HepG2 (cell line): Measurements from ENCODE around the gene PMVK. TPM values are rescaled to one million over a fixed set of nuclear protein-coding genes. Genes with fewer than 3 reads are reported as not detected.
A peak's percentile ranks its signal among the peaks of the same experiment; 100 is the strongest.

ENCODE experiments used
- CAMTA2 ChIP-seq: sonication (generic); formaldehyde crosslinking; IDR thresholded peaks from 2 replicates; pipeline ENCODE4 v1.4.0; 2020; ENCODE audit warnings: mild to moderate bottlenecking, missing genetic modification reagents, borderline replicate concordance
- FOXA3 ChIP-seq: IDR thresholded peaks from 2 replicates; pipeline ENCODE4 v1.6.1; 2016; ENCODE audit warnings: missing genetic modification reagents, missing compliant biosample characterization
- JARID2 ChIP-seq: sonication (generic); formaldehyde crosslinking; IDR thresholded peaks from 2 replicates; pipeline ENCODE4 v1.8.1; 2023; ENCODE audit warnings: missing genetic modification reagents, inconsistent platforms; ENCODE audit not compliant: insufficient replicate concordance
- KDM2A ChIP-seq: sonication (generic); formaldehyde crosslinking; IDR thresholded peaks from 2 replicates; pipeline ENCODE4 v1.4.0; 2020; ENCODE audit warnings: low read depth, missing genetic modification reagents, borderline replicate concordance
- NFKBIZ ChIP-seq: IDR thresholded peaks from 2 replicates; pipeline ENCODE4 v1.6.1; 2018; ENCODE audit warnings: missing genetic modification reagents, missing compliant biosample characterization
- POLR2AphosphoS5 ChIP-seq: IDR thresholded peaks from 2 replicates; pipeline ENCODE4 v1.6.1; 2012; ENCODE audit warnings: low read depth, low read length
- SIN3A ChIP-seq: IDR thresholded peaks from 2 replicates; pipeline ENCODE4 v1.6.1; 2011; ENCODE audit warnings: low read depth, mild to moderate bottlenecking, control low read depth, low read length, borderline replicate concordance
- ZNF160 ChIP-seq: sonication (generic); formaldehyde crosslinking; IDR thresholded peaks from 2 replicates; pipeline ENCODE4 v1.8.0; 2022; ENCODE audit warnings: mild to moderate bottlenecking, inconsistent platforms, missing genetic modification reagents
- ZNF607 ChIP-seq: sonication (generic); formaldehyde crosslinking; IDR thresholded peaks from 2 replicates; pipeline ENCODE4 v1.5.1; 2020; ENCODE audit warnings: missing genetic modification reagents, mild to moderate bottlenecking, borderline replicate concordance
- polyA plus RNA-seq, 8 experiments: library from polyadenylated mRNA; depleted of rRNA in 3 of 8; stranded (reverse) in 7 of 8; unstranded in 1 of 8; fragments of >200 nt; fragmentation: Illumina TruSeq in 4 of 8; extraction: Trizol in 4 of 8; gene quantifications; 2 replicates each; pipeline versions ENCODE4 v1.2.1 to v1.2.3, GENCODE V29; 2011 to 2016; ENCODE audit warnings: low read depth in 4 of 8, missing spikeins in 1 of 8, mixed read lengths in 1 of 8; ENCODE audit not compliant: insufficient read depth in 1 of 8
- total RNA-seq, 5 experiments: library from RNA; depleted of rRNA; stranded (reverse); fragments of >200 nt; fragmentation: Illumina TruSeq; extraction: Trizol; gene quantifications; 2 replicates each; pipeline ENCODE4 v1.2.3, GENCODE V29; 2016; ENCODE audit warnings: low read depth in 1 of 5
- TF ChIP-seq, protein P1 (sequence below): sonication (generic); formaldehyde crosslinking; IDR thresholded peaks from 2 replicates; pipeline ENCODE4 v1.4.0; 2020; ENCODE audit warnings: mild to moderate bottlenecking, missing genetic modification reagents
- TF ChIP-seq, protein P2 (sequence below): IDR thresholded peaks from 2 replicates; pipeline ENCODE4 v1.6.1; 2016; ENCODE audit warnings: missing compliant biosample characterization, missing genetic modification reagents, borderline replicate concordance
- TF ChIP-seq, protein P3 (sequence below): sonication (generic); formaldehyde crosslinking; IDR thresholded peaks from 2 replicates; pipeline ENCODE4 v1.4.0; 2020; ENCODE audit warnings: missing genetic modification reagents, low read depth, mild to moderate bottlenecking, borderline replicate concordance
- TF ChIP-seq, protein P4 (sequence below): sonication (generic); formaldehyde crosslinking; IDR thresholded peaks from 2 replicates; pipeline ENCODE4 v1.4.0; 2020; ENCODE audit warnings: missing genetic modification reagents, borderline replicate concordance
- TF ChIP-seq, protein P5 (sequence below): sonication (generic); formaldehyde crosslinking; conservative IDR thresholded peaks from 2 replicates; pipeline ENCODE4 v1.4.0; 2020; ENCODE audit warnings: mild to moderate bottlenecking, missing genetic modification reagents, moderate library complexity

PMVK gene
- total and polyA plus RNA-seq, 2 of the 13 experiments (the other 11 are each of a cell fraction or from before 2014, with no cell fraction given), result 3.9 to 12.6 TPM

DNA sequence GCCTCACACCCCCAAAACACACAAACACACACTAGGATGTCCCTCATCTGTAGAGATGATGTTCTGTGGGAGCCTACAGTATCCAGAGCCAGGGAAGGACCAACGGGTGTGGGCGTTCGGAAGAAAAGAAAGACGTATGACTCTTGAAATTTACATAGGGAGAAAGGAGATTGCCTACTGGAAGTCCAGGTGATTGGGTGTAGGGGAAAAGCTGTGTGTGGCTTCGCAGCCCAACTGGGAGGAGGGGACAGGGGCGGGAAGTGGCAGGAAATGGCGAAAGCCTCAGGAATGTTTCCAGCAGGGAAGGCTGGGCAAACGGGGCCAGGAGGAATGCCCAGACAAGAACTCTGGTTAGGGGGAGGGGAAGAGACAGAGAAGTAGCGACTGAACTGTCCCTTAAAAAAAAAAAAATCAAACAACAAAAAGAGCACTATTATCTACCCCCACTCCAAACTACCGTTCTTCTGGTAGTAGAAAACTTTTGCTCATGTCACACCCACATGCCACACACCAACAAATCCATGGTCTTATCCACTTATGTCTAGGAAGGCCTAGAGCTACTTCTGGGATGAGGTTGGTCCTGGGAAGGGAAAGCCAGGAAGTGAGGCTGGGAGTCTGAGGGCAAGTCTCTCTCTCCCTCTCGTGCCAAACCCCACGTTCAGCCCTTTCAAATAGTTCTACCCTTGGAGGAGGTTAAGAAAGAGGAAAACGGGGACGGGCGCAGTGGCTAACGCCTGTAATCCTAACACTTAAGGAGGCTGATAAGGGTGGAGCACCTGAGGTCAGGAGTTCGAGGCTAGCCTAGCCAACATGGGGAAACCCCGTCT, 36.2 kb upstream of the PMVK start (continued):
- TF ChIP-seq, protein P1, sequence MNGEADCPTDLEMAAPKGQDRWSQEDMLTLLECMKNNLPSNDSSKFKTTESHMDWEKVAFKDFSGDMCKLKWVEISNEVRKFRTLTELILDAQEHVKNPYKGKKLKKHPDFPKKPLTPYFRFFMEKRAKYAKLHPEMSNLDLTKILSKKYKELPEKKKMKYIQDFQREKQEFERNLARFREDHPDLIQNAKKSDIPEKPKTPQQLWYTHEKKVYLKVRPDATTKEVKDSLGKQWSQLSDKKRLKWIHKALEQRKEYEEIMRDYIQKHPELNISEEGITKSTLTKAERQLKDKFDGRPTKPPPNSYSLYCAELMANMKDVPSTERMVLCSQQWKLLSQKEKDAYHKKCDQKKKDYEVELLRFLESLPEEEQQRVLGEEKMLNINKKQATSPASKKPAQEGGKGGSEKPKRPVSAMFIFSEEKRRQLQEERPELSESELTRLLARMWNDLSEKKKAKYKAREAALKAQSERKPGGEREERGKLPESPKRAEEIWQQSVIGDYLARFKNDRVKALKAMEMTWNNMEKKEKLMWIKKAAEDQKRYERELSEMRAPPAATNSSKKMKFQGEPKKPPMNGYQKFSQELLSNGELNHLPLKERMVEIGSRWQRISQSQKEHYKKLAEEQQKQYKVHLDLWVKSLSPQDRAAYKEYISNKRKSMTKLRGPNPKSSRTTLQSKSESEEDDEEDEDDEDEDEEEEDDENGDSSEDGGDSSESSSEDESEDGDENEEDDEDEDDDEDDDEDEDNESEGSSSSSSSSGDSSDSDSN (CRISPR knock-in tag), result peak; percentile 56; the same call in 1 of the 2 replicates
- TF ChIP-seq POLR2AphosphoS5 (peak; percentile 69), FOXA3 (0 out of 2 replicates have a peak, but pooled peaks have one; percentile 32), JARID2 (no peak), CAMTA2 (CRISPR knock-in tag) (no peak), ZNF160 (CRISPR knock-in tag) (0 out of 2 replicates have a peak, but pooled peaks have one; percentile 6), ZNF607 (CRISPR knock-in tag) (0 out of 2 replicates have a peak, but pooled peaks have one; percentile 41), SIN3A (no peak), KDM2A (peak; percentile 67; the same call in 1 of the 2 replicates), NFKBIZ (CRISPR knock-in tag) (peak; percentile 76; the same call in 1 of the 2 replicates)
- TF ChIP-seq, protein P2, sequence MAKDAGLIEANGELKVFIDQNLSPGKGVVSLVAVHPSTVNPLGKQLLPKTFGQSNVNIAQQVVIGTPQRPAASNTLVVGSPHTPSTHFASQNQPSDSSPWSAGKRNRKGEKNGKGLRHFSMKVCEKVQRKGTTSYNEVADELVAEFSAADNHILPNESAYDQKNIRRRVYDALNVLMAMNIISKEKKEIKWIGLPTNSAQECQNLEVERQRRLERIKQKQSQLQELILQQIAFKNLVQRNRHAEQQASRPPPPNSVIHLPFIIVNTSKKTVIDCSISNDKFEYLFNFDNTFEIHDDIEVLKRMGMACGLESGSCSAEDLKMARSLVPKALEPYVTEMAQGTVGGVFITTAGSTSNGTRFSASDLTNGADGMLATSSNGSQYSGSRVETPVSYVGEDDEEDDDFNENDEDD (CRISPR knock-in tag), result peak; percentile 94; the same call in 1 of the 2 replicates
- TF ChIP-seq, protein P3, sequence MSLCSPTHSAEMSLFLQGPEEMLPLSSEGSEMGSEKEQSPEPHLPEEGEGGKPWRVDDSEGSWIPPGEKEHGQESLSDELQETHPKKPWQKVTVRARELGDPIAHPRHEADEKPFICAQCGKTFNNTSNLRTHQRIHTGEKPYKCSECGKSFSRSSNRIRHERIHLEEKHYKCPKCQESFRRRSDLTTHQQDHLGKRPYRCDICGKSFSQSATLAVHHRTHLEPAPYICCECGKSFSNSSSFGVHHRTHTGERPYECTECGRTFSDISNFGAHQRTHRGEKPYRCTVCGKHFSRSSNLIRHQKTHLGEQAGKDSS, result no peak
- TF ChIP-seq, protein P4, sequence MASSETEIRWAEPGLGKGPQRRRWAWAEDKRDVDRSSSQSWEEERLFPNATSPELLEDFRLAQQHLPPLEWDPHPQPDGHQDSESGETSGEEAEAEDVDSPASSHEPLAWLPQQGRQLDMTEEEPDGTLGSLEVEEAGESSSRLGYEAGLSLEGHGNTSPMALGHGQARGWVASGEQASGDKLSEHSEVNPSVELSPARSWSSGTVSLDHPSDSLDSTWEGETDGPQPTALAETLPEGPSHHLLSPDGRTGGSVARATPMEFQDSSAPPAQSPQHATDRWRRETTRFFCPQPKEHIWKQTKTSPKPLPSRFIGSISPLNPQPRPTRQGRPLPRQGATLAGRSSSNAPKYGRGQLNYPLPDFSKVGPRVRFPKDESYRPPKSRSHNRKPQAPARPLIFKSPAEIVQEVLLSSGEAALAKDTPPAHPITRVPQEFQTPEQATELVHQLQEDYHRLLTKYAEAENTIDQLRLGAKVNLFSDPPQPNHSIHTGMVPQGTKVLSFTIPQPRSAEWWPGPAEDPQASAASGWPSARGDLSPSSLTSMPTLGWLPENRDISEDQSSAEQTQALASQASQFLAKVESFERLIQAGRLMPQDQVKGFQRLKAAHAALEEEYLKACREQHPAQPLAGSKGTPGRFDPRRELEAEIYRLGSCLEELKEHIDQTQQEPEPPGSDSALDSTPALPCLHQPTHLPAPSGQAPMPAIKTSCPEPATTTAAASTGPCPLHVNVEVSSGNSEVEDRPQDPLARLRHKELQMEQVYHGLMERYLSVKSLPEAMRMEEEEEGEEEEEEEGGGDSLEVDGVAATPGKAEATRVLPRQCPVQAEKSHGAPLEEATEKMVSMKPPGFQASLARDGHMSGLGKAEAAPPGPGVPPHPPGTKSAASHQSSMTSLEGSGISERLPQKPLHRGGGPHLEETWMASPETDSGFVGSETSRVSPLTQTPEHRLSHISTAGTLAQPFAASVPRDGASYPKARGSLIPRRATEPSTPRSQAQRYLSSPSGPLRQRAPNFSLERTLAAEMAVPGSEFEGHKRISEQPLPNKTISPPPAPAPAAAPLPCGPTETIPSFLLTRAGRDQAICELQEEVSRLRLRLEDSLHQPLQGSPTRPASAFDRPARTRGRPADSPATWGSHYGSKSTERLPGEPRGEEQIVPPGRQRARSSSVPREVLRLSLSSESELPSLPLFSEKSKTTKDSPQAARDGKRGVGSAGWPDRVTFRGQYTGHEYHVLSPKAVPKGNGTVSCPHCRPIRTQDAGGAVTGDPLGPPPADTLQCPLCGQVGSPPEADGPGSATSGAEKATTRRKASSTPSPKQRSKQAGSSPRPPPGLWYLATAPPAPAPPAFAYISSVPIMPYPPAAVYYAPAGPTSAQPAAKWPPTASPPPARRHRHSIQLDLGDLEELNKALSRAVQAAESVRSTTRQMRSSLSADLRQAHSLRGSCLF (CRISPR knock-in tag), result 0 out of 2 replicates have a peak, but pooled peaks have one; percentile 70
- TF ChIP-seq, protein P5, sequence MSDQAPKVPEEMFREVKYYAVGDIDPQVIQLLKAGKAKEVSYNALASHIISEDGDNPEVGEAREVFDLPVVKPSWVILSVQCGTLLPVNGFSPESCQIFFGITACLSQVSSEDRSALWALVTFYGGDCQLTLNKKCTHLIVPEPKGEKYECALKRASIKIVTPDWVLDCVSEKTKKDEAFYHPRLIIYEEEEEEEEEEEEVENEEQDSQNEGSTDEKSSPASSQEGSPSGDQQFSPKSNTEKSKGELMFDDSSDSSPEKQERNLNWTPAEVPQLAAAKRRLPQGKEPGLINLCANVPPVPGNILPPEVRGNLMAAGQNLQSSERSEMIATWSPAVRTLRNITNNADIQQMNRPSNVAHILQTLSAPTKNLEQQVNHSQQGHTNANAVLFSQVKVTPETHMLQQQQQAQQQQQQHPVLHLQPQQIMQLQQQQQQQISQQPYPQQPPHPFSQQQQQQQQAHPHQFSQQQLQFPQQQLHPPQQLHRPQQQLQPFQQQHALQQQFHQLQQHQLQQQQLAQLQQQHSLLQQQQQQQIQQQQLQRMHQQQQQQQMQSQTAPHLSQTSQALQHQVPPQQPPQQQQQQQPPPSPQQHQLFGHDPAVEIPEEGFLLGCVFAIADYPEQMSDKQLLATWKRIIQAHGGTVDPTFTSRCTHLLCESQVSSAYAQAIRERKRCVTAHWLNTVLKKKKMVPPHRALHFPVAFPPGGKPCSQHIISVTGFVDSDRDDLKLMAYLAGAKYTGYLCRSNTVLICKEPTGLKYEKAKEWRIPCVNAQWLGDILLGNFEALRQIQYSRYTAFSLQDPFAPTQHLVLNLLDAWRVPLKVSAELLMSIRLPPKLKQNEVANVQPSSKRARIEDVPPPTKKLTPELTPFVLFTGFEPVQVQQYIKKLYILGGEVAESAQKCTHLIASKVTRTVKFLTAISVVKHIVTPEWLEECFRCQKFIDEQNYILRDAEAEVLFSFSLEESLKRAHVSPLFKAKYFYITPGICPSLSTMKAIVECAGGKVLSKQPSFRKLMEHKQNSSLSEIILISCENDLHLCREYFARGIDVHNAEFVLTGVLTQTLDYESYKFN (CRISPR knock-in tag), result peak; percentile 82
